Activated effector memory CD4-positive, alpha-beta T cell treated with Interleukin-2 at 50 U/mL for 16 hours (primary cell): ENCODE results near the gene PTPA.

ENCODE experiments used
- DNase-seq: peaks from one replicate; pipeline ENCODE4 v3.0.0-alpha.2; 2020

Gene PTPA

DNA sequence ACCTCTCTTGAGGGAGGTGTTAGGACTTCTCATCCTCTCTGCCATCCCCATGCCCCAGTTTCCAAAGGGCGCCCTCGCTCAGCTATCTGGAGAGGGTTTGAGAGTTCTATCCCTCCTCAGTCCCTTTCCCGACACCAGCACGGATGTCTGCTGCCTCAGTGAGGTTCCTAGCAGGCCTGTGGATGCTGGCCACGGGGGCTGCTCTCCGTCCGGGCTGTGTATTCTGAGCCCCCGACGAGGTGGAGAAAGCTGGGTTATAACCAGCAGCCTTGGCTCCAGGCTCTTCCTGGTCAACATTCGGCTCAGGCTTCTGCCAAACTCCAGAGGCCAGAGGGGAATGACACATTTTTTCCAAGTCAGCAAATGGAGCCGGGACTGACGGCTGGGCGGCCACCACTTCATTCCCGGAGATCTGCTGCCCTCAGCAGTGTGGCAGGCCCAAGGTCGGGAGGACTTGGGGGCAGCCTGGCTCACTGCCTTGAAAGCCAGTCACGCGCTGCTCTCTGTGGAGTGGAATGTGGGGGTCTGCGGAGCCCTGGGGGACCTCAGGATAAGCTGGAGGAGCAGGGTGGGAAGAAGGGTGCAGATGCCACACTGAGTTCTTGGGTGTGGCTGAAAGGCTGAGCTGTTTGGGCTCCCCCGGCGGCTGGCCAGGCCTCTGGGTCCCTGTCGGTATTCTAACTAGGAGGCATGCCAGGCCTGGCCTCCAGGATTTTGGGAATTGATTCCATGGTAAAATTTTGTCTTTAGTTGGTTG lies 27.4 kb downstream of the PTPA start:
- DNase-seq = no peak

DNA sequence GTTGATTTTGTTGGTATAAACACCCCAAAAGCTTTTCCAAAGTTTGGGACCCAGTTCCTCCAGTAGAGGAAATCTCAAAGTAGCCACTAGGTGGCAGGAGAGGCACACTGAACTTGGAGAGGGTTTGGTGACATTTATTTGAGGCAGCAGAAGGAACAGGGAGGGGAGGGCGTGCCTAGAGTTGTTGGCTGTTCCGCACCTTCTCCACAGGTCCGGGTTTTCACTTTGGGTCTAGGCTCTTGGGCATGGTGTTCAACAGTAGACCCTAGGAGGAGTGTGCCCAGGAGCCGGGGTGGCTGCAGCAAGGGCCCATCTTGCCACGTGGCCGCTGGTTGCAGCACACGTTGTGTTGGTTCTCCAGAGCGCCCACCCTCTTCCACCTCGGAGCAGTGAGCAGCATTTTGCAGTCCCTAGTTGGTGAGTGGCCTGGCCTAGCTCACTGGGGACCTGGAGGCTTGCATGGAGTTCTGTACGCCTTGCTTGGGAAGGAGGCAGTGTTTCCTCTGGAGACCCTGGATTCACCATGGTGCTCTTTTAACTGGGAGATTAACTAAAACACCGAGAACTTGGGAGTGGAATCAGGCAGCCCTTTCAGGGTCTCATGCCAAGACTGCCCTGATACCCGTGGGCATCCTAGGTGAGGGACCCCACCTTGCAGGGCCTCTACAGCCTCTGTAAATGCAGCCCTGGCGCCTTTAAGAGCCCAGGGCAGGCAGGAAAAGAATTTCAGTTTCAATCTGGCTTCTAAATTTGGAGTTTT lies 28.2 kb downstream of the PTPA start:
- DNase-seq = peak; percentile 63

DNA sequence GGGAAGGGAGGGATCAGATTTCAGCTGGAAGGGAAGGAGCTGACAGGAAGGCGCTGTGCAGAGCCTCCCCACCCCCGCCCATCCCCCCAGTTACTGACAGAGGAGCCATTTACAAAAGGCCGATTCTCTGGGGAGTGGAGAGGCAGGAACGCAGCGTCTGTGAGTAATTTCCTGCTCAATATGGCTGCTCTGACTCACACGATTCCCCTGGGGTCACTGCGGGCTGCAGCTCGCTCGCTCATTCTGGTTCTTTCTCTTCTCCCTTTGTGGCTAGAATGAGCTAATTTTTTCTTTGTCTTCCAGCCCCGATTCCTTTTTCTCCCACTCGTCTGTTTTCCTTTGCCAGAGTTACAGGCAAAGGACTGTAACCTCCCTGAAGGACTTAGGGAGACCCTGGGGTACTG lies 28.8 kb downstream of the PTPA start:
- peak; percentile 71 for DNase-seq

DNA sequence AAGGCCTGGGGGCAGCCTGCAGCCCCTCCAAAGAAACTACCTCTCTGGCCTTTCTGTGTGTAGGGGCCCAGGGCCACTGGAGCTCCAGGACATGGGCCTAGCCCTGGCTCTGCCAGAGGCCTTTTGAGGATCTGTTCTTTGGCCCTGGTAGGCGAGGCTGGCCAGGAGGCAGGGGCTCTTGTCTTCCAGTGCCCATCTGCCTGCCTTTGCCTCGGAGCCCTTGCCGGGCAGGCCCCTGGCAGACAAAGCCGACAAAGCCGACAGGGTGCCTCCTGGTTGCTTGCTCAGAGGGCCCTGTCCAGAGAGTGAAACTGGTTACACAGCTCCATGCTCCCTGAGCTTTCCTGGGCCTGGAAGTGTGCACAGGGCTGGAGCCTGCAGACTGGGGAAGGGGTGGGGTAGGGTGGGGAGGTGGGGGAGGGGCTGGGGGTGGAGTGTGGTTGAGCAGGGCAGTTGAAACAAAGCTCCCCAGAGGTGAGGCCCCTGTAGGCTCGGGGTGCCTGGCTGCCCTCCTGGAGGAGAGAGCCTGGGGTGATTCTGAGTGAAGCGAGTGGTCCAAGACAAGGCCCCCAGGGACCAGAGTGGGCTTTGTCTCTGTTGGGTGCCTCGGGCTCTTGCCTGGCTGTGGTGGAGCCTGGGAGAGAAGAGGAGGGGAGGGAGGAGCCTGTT lies 29.3 kb downstream of the PTPA start:
- DNase-seq = no peak

DNA sequence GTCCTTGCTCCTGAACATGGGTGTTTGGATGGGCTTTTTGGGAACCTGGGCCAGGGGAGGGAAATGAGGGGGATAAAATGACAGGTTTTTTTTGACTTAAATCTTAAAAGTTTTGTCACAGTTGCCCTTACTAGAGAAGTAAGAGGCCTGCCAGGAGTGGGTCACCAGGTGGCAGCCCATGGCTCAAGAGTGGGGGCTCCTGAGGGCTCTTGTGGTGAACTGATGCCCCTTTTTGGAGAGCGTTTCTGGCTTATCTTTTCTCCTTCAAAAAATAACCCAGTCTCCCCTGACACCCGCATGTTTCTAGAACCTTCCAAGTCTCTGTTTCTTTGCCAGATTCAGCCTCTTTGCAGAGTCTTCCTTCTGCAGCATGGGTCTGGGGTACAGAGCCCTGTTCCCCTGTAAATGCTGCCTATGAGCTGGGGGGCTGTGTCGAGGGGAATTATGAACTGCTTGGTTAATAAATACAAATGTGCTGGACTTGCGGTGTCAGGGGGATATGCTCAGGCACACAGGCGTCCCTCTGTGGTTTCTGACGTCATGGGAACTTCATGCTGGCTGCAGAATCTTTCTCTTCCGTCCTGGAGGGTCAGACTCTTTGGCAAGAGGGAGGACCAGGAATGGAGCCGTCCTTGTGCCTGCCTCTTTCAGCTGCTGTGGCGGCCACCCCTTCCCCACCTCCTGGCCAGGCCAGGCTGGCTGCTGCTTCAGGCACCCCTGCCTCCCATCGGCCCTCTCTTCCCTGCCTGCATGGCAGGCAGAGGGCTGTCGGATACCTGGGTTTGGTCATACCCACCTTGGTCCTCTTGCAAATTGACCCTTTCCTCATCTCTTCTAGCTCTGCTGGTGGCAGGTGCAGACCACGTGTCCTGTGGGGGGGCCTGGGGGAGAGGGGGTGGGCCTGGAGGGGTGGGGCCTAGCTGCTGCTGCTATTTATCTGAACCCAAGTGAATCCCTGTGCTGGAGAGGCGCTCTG lies 30.1 kb downstream of the PTPA start:
- no peak for DNase-seq

DNA sequence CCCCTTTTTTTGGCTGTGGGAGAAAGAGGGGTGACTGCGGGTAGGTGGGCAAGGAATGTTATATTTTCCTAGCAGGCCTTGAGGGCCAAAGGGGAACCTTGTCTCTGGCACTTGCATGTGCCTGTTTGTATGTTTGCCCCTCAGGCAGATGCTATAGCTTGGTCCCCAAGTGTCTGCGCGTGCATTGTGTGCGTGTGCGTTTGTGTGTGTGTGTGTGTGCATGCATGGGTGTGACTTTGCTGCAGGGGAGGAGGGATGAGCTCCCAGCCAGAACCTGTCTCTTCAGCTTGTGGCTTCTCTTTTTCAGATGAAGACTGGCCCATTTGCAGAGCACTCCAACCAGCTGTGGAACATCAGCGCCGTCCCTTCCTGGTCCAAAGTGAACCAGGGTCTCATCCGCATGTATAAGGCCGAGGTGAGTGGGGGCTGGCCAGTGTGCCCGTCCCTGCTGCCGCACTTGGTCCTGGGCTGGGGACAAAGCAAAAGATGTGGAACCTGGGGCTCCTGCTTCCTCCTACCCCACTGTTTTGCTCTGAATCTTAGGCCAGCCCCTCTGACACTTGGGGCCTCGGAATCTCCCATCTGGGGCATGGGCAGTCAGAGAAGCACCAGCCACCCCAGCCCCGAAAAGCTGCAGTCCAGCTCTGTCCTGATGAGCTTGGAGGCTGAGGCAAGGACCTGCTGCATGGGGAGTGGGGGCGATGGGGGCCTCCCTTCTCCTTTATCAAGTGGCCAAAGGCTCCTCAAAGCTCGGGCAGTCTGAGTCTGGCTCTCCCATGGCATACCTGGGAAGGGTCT lies 31.1 kb downstream of the PTPA start:
- DNase-seq = no peak

DNA sequence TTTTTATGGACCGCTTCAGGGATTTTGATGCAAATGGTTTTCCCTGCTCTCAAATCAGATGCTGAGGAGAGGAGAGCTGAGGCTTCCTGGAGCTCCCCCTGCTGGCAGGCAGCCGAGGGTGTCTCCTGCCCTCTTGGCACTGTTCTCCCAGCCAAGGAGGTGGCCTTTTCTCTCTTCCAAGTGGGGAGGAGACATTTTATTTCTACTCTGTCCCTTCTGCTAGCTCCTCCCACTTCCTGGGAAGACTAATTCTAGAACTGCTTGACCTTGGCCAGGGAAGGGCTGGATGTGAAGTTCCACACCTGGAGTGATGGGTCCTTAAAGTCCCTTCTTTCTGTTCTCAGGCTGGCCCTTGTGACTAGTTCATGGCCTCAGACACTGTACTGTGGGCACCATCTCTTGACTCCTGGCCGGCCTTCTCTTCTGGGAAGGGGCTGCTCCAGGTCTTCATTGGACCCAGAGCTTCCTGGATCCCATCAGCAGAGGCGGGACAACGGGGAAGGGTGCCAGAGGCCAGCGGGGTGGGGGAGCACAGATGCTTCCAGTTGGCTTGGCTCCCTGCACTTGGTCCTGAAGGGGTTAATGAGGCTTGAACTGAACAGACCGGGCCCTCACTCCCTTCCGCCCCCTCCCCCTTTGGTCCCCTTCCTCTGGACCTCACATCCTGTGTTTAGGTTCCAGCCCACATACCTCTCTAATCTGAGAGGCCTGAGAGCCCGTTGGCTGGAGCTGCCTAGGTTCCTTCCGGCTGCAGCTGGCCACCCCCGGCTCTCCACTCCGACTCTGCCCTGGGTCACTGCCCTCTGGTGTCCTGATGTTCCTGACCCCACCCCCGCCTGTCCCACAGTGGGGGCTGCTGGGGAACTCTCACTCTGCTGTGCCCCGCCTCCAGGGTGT lies 32.1 kb downstream of the PTPA start:
- peak; percentile 59 for DNase-seq

DNA sequence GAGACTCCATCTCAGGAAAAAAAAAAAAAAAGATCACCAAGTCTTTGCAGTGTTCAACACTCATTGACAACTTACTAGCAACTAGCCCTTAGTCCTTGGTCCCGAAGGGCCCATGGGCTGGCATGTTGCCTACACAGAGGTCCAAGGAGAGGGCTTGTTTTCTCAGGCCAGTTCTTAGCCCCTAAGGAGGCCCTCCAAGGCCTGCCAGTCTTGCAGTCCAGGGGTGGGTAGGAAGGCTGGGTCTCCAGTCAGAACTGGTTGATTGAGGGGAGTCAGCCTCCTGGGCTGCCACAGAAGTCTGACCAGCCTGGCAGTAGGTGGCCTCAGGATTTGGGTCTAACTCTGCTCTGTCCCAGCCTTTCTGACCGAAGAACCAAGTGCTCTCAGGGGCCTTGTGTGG lies 34.1 kb downstream of the PTPA start:
- no peak for DNase-seq

DNA sequence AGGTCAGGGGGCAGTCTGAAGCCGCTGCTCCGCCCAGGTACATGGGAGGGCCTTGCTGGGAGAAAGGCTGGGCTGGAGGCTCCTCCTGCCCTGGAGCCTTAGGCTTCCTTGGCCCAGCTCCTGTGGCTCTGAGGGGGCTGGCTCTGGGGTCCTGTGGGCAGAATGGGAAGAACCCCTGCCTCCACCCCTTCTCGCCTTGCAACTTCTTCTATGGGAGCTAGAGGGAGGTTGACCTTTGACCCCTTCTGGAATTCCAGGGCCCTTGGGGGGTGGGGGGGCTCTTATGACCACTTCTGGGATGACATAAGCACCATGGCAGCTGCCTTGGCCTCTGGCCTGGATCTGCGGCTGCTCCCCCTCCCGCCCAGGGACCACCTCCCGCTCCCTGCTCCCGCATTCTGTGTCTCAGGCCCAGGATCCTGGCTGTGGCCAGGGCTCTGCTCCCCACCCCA lies 34.7 kb downstream of the PTPA start:
- DNase-seq = no peak

DNA sequence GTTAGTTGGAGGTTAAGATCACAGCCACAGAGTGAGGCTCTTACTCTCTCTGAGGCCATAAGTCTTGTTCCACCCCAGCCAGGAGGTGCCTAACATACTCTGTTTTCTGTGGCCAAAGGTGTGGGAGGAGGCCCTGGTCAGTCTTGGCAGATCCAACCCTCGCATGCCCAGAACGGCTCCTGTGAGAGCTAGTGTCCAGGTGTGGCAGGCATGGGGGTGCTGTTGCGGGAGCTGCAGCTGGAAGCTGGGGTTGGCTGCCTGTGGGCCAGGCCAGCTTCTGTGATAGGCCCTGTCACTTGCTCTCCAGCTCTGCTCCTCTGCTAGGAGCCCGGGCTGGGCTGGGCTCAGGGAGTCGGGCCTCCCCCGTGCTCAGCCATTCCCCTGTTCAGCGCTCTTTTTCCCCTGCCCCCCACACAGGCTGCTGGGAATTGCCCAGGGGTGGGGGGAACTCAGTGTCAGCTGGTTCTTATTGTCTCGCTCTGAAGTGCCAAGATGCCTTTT lies 35.3 kb downstream of the PTPA start:
- DNase-seq = no peak

DNA sequence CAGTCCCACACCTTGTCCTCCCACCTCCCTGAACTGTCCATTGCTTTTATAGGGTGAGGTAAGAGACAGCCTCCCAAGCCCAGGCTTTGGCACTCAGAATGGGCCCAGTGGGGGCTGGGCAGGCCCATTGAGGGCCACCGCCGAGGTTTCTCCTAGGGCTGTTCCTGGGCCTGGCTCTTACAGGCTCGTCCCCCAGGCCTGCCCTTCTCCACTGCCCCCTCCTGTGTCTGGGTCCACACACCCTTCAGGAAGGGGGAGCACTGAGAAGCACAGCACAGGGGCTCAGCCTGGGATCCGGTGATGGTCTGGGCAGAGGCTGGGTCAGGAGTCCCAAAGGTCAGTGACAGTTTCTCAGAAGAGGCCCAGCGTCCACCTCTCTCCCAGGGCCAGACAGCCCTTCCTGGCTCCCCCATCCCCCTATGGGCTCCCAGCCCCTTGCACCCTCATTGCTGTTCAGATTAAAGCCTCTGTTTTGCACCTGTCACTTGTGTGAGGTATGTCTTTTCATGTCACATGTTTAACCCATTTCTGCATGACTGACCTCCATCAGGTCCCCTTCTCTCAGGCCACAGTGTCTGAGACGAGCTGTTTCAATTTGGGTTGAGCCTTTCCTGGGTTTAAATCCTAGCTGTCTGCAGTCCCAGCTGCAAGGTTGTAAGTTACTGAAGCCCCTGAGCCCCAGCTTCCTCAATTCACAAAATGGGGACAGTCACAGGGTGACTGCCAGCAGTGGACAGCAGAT lies 37.4 kb downstream of the PTPA start:
- no peak for DNase-seq

DNA sequence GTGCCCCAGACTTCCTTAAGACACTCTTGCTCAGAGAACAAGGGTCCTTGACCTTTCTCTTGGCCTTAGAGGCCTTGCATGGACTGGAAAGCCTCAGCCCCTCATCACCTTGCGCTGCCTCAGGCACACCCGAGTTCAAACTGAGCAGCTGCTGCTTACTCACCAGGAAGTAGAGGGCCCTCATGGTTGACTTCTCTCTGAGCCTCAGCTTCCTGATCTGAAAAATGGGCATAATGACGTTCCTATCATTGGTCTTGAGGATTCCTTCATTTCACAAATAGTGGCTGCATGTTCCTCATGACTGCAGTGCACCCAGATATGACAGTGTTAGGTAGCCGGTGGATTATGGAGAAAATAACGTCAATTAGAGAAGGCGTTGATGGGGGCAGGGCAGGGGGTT lies 38.2 kb downstream of the PTPA start:
- no peak for DNase-seq

DNA sequence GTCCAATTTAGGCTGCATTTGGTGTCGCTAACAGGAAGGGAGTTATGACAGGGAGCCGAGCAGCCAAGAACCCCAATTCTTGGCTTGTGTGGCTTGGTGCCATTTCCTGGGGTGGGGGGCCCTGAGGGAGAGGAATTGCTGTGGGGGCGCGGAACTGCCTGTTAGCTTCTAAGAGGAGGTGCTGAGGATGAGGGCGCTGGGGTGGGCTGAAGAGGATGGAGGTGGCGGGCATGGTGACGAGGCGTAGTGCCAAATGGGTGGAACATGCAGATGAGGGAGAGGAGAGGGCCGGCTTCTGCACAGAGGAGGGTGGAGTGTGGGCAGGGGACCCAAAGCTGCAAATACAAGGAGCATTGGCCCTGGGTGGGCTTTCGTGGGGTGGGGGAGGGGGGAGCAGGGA lies 38.9 kb downstream of the PTPA start:
- no peak for DNase-seq

DNA sequence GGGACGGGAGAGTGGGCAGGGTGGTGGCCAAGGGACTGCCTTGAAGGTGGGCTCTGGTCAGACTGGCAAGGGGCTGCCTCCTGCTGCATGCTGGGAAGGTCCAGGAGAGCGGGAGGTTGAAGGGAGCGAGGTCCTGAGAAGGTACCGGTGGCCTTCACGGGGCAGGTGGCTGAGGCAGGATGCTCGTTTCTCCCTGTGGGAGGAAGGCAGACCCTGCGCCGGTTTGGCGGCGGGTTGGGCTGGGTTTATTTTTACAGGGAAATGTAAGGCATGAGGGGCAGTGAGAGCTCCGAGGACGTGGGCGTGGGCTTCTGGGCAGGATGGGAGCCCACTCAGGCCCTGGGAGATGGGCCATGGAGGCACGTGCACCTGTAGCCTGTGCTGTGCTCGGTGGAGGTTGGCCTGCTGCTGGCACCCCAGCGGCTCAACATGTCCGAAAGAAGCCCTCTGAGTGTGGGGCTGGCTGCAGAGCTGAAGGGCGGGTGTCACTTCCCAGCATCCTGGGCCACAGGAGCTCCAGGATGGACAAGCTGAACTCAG lies 39.5 kb downstream of the PTPA start:
- no peak for DNase-seq

DNA sequence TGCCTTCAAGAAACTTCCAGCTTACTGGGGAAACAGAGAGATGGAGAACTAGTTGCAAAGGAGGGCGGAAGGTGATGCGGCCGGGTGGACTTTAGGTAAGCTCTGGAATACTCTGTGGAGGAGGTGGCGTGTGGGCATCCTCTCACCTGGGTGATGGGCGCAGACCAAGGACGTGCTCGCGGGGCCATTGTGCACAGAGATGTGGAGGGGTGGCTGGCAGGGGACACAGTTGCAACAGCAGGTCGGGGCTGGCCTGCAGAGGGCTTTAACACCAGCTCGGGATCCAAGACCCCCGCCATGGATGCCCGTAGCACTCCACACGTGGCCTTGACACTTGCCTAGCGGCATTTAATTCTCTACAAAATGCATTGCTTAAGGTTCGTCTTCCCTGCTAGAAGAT lies 40.3 kb downstream of the PTPA start:
- no peak for DNase-seq

DNA sequence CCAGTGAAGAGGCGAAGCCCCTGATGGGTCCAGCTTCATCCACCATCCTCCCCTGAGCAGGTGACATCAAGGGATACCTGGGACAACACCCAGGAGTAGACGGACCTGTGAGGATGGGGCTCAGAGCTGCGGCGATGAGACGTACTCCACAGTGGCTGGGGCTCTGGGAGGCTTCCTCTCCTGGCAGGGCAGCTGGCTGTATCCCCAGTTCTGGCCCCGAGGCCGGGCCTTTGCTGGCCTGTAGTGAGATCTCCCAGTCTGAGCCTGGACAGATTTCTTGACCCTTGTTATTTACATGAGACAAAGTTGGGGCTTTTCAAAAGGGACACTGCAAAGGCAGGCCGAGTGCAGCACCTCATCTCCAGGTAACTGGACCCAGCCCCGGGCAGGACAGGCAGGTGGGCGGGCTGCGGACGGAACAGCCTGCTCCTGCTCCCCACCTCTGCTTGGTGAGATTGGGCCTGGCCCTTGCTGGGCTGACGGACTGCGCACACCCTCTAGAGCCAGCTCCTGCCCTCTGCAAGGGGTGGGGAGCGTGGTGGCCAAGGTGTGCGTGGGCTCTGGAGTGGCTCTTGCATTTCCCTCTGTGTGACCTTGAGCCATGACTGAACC lies 43.8 kb downstream of the PTPA start:
- no peak for DNase-seq

DNA sequence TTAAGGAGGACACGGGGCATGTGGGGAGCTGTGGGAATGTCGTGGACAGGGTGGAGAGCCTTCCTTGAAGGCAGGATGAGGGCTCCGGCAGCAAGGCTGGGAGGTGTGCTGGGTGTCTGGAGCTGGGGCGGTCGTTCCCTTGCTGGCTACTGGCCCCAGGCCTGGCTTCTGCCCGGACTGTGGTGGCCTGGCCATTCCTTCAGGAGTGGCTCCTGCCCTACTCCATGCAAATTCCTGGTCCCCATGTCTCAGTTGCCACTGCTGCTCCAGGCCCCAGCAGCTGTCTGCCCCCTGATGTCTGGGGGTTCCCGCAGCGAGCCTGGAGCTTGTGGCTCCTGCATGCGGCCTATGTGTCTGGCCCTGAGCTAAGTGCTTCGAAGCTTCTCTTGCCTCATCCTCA lies 44.9 kb downstream of the PTPA start:
- no peak for DNase-seq

DNA sequence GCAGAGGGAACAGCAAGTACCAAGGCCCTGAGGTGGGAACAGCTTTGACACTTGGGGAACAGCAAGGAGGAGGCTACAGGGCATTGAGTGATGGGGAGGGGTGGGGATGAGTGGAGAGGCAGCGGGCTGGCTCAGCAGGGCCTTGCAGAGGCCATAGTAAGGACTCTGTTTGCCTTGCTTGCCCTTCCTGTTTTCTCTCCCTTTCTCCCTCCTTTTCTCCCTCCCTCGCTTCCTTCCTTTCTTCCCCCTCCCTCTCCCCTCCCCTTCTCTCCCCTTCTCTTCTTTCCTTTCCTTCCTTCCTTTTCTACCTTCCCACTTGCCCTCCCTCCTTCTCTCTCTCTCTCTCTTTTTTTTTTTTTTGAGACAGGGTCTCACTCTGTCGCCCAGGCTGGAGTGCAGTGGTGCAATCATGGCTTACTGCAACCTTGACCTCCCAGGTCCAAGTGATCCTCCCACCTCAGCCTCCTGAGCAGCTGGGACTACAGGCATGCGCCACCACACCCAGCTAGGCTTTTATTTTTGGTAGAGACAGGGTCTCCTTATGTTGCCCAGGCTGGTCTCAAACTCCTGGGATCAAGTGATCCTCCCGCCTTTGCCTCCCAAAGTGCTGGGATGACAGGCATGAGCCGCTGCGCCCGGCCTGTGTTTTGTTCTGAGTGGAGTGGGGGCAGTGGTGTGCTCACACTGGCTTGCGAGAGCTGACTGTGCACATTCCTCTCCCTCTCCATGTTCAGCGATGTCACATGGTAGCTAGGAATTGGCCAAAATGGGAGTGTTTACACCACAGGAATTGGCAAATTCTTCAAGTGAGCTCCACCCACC lies 49.7 kb downstream of the PTPA start:
- no peak for DNase-seq
